OCI-LY1 (cell line): Measurements from ENCODE around the gene ITGA7.
"Not testable (repeated sequence)": the region's sequence is repeated elsewhere in the genome, so short reads cannot be mapped to it uniquely, and the experiment has no call there.

Experiments used
- H2AFZ ChIP-seq: fragments of 200-600 bp; sonication (generic), shearing (Covaris generic); 2 replicates; pipeline ENCODE4 v1.6.0; 2014; ENCODE audit warnings: antibody characterized with exemption, mild to moderate bottlenecking, low read length
- H3F3A ChIP-seq: fragments of 200-600 bp; sonication (generic), shearing (Covaris generic); 2 replicates; pipeline ENCODE4 v1.6.0; 2014; ENCODE audit warnings: mild to moderate bottlenecking, antibody characterized with exemption, low read length, moderate library complexity; ENCODE audit not compliant: insufficient read depth
- H3K27ac ChIP-seq: fragments of 200-600 bp; sonication (generic); 2 replicates; pipeline ENCODE4 v1.5.1; 2014; ENCODE audit warnings: low read length, mixed run types, mild to moderate bottlenecking, low read depth; ENCODE audit not compliant: poor library complexity, severe bottlenecking
- H3K27me3 ChIP-seq: fragments of 200-600 bp; sonication (generic); 2 replicates; pipeline ENCODE4 v1.6.0; 2014; ENCODE audit warnings: antibody characterized with exemption, mild to moderate bottlenecking, low read length, moderate library complexity; ENCODE audit not compliant: insufficient read depth
- H3K36me3 ChIP-seq: fragments of 200-600 bp; sonication (generic); 2 replicates; pipeline ENCODE4 v1.6.1; 2014; ENCODE audit warnings: mild to moderate bottlenecking, antibody characterized with exemption, low read length, moderate library complexity, mixed read lengths; ENCODE audit not compliant: insufficient read depth
- H3K4me1 ChIP-seq: fragments of 200-600 bp; sonication (generic); 2 replicates; pipeline ENCODE4 v1.5.1; 2014; ENCODE audit warnings: mild to moderate bottlenecking, low read length, moderate library complexity; ENCODE audit not compliant: insufficient read depth, severe bottlenecking
- H3K4me2 ChIP-seq: fragments of 200-600 bp; sonication (generic), shearing (Covaris generic); 2 replicates; pipeline ENCODE4 v1.6.1; 2014; ENCODE audit warnings: low read length
- H3K4me3 ChIP-seq: fragments of 200-600 bp; sonication (generic); 2 replicates; pipeline ENCODE4 v1.5.1; 2014; ENCODE audit warnings: low read length, low read depth, mild to moderate bottlenecking, mixed read lengths; ENCODE audit not compliant: poor library complexity, severe bottlenecking
- H3K79me2 ChIP-seq: fragments of 200-600 bp; shearing (Covaris generic); 2 replicates; pipeline ENCODE4 v1.6.1; 2016; ENCODE audit warnings: mixed run types, low read length, mixed read lengths; ENCODE audit not compliant: insufficient read depth
- H3K9ac ChIP-seq: fragments of 200-600 bp; sonication (generic), shearing (Covaris generic); 2 replicates; pipeline ENCODE4 v1.6.1; 2014; ENCODE audit warnings: mild to moderate bottlenecking, low read length, mixed read lengths
- H3K9me2 ChIP-seq: fragments of 200-600 bp; sonication (generic), shearing (Covaris generic); 2 replicates; pipeline ENCODE4 v1.6.1; 2014; ENCODE audit warnings: low read depth, mild to moderate bottlenecking, low read length, mixed read lengths
- H3K9me3 ChIP-seq: fragments of 200-600 bp; shearing (Covaris generic); 2 replicates; pipeline ENCODE4 v1.6.1; 2014; ENCODE audit warnings: low read length, mixed read lengths
- H4K20me1 ChIP-seq: fragments of 200-600 bp; sonication (generic), shearing (Covaris generic); 2 replicates; pipeline ENCODE4 v1.6.0; 2016; ENCODE audit warnings: mild to moderate bottlenecking, low read length; ENCODE audit not compliant: insufficient read depth
- EZH2 ChIP-seq: fragments of 200-600 bp; sonication (generic), shearing (Covaris generic); IDR thresholded peaks from 2 replicates; pipeline ENCODE4 v1.8.0; 2017; ENCODE audit warnings: borderline replicate concordance, mixed run types, mild to moderate bottlenecking, antibody characterized with exemption, low read length, moderate library complexity, mixed read lengths
- TF ChIP-seq, protein P1 (sequence below): fragments of 200-600 bp; sonication (generic), shearing (Covaris generic); IDR thresholded peaks from 2 replicates; pipeline ENCODE4 v1.5.1; 2017; ENCODE audit warnings: mild to moderate bottlenecking, antibody characterized with exemption, low read length, moderate library complexity, mixed read lengths

The ITGA7 gene

DNA sequence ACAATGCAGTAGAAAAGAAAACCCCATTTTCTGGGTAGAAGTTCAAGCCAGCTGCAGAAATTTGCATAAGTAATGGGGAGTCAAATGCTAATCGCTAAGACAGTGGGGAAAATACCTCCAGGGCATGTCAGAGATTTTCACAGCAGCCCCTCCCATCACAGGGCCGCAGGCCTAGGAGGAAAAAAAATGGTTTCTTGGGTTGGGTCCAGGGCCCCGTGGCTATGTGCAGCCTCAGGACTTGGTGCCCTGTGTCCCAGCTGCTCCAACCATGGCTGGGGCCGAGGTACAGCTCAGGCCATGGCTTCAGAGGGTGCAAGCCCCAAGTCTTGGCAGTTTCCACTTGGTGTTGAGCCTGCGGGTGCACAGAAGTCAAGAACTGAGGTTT is 56.4 kb downstream of the ITGA7 start:
- Histone ChIP-seq H3K4me1 (peaks cover 6% of the 10 kb centered on the region), H2AFZ (no peak overlapping the region), H3K4me2 (no peak overlapping the region), H3F3A (no peaks in the 10 kb centered on the region), H3K9me3 (no peaks in the 10 kb centered on the region; the same call in 1 of the 2 replicates), H3K9me2 (no peaks in the 10 kb centered on the region), H3K4me3 (no peak overlapping the region), H4K20me1 (no peaks in the 10 kb centered on the region), H3K27ac (no peak overlapping the region), H3K36me3 (no peaks in the 10 kb centered on the region), H3K79me2 (no peaks in the 10 kb centered on the region), H3K27me3 (no peaks in the 10 kb centered on the region), H3K9ac (no peak overlapping the region)
- TF ChIP-seq EZH2 = no peak
- TF ChIP-seq, protein P1, sequence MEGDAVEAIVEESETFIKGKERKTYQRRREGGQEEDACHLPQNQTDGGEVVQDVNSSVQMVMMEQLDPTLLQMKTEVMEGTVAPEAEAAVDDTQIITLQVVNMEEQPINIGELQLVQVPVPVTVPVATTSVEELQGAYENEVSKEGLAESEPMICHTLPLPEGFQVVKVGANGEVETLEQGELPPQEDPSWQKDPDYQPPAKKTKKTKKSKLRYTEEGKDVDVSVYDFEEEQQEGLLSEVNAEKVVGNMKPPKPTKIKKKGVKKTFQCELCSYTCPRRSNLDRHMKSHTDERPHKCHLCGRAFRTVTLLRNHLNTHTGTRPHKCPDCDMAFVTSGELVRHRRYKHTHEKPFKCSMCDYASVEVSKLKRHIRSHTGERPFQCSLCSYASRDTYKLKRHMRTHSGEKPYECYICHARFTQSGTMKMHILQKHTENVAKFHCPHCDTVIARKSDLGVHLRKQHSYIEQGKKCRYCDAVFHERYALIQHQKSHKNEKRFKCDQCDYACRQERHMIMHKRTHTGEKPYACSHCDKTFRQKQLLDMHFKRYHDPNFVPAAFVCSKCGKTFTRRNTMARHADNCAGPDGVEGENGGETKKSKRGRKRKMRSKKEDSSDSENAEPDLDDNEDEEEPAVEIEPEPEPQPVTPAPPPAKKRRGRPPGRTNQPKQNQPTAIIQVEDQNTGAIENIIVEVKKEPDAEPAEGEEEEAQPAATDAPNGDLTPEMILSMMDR = no peak

DNA sequence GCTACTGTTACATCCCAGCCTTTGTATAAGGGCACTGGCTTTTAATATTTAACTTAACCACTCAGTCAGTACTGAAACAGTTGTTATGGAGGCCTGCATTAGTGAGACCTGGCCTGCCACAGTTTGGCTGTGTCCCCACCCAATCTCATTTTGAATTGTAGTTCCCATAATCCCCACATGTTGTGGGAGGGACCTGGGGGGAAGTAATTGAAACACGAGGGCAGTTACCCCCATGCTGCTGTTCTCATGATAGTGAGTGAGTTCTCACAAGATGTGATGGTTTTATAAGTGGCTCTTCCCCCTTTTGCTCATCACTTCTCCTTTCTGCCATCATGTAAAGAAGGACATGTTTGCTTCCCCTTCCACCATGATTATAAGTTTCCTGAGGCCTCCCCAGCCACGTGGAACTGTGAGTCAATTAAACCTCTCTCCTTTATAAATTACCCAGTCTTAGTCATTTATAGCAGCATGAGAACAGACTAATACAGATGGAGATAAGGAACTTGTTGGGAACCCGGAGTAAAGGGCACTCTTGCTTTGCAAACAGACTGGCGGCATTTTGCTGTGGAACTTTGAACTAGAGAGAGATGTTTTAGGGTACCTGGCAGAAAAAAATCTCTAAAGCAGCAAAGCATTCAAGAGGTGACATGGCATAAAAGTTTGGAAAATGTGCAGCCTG is 56.9 kb downstream of the ITGA7 start:
- not testable (repeated sequence) for H3K9ac ChIP-seq, H3K9me2 ChIP-seq, H3K4me2 ChIP-seq, H3K36me3 ChIP-seq, H3F3A ChIP-seq, H2AFZ ChIP-seq, H3K27me3 ChIP-seq, H4K20me1 ChIP-seq, H3K4me1 ChIP-seq, H3K9me3 ChIP-seq, H3K79me2 ChIP-seq, H3K27ac ChIP-seq, H3K4me3 ChIP-seq

DNA sequence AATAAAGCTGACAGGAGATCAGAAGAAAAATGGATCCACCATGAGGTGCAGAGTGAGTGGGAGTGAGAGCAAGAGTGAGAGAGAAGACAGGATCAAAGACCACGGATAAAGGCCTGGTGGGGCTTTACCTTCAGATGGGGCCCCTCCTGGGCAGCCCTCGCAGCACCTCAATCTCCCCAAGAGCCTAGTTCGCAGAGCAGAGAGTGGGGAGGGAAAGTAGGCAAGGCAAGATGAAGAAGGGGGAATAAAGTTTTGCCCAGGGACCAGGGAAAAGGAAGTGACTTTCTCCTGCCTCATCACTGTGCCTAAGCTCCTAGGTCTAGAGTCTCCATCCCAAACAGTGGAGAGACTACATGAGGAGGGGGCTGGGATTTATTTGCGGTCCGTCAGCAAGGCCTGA is 60.7 kb downstream of the ITGA7 start:
- Histone ChIP-seq H3K4me3 (no peak overlapping the region), H2AFZ (no peak overlapping the region)

More for the DNA sequence above, 60.7 kb downstream of the ITGA7 start:
- Histone ChIP-seq H3K79me2 (no peaks in the 10 kb centered on the region), H3K9ac (no peak overlapping the region; the same call in 1 of the 2 replicates), H3F3A (no peaks in the 10 kb centered on the region), H3K9me3 (no peaks in the 10 kb centered on the region; the same call in 1 of the 2 replicates), H3K9me2 (no peaks in the 10 kb centered on the region), H3K27ac (peak overlapping the region; percentile 7), H3K4me1 (peaks cover 18% of the 10 kb centered on the region), H3K27me3 (no peaks in the 10 kb centered on the region), H3K4me2 (no peak overlapping the region), H4K20me1 (no peaks in the 10 kb centered on the region), H3K36me3 (no peaks in the 10 kb centered on the region)
- TF ChIP-seq, protein P1 = no peak
- no peak for TF ChIP-seq EZH2
